Activated CD8-positive, alpha-beta memory T cell treated with anti-CD3 and anti-CD28 coated beads, Interleukin-2, amount 50 U/mL, for 24 hours (primary cell): ENCODE data around the gene MGAT4A.

ENCODE experiments used
- DNase-seq: peaks from one replicate; pipeline ENCODE4 v3.0.0-alpha.2; 2020; ENCODE audit errors: extremely low read depth

MGAT4A gene

DNA sequence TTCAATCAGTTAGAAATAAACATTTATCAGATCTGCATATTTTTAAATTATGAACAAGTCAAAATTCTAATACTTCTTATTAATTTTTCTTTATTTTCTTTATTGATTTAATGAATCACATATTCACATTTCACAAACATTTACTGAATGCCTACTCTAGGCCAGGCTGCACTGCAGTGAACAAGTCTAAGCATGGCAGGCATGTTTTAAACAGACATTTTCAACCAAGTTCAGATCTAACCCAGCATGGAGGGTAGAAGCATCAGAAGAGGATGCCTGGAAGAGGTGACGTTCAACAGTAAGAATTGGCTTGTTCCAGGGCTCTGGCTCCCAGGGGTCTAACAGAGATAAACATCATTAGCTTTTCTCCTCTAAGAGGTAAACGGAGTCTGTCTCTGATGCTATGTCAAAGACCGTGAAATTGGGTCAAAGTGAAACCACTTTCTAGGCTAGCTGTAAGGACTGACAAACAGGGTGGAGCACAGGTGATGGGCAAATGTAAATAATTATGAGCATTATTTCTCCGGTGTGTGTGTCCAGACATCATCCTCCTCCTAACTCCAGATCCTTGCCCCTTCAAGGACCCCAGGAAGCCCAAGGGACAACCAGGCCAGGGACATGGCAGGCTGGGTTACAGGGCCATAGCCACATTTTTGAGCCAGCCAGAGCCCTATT lies 72.0 kb downstream of the MGAT4A start:
- DNase-seq = no peak

DNA sequence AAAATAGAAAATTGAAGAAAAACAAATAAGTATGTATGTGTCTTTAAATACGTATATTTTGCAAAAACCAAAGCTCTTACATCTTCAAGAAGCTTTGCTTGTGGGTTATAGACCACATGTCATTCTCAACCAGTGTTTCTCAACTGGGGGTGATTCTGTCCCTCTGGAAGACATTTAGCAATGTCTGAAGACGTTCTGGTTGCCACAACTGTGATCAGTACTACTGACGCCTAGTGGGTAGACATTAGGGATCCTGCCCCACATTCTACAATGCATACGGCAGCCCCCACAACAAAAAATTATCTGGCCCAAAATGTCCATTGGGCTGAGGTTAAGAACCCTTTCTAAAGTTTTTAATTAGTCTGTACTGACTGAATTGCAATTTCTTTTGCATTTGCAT lies 74.1 kb downstream of the MGAT4A start:
- no peak for DNase-seq

DNA sequence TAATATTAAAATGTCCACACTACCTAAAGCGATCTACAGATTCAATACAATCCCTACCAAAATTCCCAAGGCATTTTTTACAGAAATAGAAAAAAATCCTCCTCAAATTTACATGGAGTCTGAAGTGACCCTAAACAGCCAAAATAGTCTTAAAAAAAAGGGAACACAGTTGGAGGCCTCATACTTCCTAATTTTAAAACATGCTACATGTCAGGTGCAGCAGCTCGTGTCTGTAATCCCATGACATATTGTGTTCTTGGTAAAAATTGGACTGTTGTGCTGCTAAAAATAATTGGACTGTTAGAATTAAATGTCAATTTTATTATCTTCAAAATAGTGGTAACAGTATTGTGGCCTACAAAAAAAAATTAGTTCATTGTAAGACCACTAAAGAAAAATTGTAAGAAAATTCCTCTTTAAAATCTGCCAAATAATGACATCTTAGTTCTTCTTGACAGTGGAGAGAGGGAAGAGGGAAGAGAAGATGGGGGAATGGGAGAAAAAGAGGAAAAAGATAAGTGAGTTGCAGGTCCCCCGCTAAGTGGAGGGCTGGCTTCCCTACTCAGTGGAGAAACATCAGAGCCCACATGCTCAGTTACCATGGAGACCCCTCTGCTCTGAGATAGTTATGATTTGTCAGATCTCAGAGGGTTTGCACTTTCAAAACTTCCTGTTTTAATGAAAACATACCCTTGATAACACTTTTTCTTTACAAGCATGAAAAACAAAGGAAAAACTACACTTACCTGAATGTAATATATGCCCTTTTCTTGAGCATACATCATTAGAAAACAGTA lies 76.0 kb downstream of the MGAT4A start:
- DNase-seq = no peak

DNA sequence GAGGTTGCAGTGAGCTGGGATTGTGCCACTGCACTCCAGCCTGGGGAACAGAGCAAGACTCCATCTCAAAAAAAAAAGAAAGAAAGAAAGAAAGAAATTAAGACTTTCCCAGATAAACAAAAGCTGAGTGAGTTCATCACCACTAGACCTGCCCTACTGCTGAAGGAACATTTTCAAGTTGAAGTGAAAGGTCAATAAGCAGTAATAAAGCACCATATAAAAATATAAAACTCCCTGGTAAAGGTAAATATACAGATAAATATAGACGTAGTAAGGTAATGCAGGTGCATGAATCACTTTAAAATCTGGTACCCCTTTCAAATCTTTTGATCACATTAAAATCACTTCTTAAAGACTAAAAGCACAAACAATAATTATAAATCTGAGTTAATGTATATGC lies 79.9 kb downstream of the MGAT4A start:
- no peak for DNase-seq

DNA sequence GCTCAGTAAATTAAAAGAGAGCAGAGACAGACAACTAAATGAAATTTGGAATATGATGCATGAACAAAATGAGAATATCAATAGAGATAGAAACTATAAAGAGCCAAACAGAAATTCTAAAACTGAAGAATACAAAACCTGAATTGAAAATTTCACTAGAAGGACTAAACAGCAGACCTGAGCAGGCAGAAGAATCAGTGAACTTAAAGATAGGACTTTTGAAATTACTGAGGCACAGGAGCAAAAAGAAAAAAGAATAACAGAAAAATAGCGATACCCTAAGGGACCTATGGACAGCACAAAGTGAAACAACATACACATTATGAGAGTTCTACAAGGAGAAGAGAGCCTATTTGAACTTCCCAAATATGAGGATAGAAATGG lies 80.9 kb downstream of the MGAT4A start:
- DNase-seq = no peak

DNA sequence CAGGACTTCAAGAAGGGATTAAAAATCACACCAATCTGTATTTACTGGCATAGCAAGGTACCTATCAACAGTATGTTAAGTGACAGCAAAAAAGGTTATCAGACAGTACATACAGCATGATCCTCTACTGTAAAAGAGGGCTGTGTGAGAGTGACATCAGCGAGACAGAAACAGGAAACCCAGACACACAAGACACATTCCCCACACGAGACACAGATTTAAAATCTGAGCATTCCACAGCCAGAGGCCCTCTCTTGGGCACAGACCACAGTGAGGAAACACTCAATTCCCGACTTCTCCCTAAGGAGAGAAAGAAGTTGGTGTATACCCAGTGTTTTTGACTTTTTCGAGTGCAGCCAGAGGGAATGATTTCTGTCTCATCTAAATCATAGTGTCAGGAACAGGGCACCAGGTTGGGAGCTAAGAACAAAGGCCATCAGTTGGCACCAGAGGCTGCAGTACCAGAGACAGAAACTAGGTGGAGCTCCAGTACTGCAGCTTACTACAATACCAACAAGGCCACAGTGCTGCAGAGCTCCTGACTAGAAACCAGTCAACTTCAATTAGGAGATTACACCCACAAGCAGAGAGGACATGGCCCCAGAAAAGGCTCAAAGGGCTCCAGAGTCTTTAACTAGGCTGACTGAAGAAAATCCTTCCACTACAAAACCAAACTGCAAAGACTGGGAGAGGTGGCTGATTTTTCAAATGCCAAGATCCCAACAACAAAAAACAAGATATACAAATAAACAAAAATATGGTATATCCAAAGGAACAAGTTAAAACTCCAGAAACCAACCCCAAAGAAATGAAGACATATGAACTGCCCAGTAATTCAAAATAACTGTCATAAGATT lies 81.6 kb downstream of the MGAT4A start:
- DNase-seq = peak; percentile 61

DNA sequence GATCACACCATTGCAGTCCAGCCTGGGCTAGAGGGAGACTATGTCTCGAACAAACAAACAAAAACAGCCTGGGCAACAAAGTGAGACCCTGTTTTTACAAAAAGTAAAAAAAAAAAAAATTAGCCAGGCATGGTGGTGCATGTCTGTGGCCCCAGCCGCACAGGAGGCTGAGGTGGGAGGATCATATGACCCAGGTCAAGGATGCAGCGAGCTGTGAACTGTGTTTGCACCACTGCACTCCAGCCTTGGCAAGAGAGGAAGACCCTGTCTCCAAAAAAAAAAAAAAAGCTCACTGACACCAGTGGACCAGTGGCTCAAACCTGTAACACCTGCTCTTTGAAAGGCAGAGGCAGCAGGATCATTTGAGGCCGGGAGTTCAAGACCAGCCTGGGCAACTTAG lies 82.5 kb downstream of the MGAT4A start:
- no peak for DNase-seq

DNA sequence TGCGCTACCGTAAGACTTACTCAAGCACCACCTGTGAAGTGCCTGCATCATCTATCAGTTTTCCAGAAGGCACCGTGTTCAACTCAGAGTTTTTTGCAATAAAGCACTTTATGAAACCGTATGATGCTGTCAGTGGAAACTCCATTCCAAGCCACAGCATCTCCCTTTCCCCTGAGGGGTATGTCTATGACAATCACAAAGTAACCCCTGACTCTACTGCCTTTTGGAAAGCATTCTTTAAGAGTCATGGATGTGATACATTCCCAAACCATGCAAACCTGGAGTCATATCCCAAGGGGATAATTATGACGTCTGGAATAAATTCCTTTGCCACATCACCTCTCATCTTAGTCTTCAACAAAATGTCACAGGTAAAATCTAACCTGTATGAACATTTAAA lies 83.3 kb downstream of the MGAT4A start:
- DNase-seq = no peak

DNA sequence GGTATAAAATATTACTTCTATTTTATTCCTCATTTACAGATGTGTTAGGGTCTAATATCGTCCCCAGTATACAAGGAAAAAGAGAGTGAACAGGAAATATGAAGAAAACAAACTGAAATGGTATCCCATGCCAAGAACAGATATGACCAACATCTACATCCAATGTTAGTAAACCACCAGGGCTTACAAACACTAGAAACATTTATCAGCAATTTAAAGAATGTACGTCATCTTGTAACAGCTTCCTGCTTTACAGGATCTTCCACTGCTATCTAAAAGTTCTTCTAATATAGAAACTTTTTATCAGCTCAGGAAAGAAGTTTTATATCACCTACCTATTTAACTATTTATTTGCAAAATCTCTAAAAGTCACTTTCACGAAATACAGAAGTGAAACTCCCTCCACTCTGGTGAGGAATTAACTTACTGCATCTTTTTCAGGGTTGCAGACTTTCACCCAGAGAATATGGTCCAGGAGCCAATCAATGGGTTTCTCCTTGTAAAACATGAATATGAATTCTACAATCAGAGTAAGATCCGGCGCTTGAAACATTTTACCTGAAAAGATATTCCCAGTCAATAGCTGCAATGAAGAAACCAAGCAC lies 87.3 kb downstream of the MGAT4A start:
- DNase-seq = no peak

DNA sequence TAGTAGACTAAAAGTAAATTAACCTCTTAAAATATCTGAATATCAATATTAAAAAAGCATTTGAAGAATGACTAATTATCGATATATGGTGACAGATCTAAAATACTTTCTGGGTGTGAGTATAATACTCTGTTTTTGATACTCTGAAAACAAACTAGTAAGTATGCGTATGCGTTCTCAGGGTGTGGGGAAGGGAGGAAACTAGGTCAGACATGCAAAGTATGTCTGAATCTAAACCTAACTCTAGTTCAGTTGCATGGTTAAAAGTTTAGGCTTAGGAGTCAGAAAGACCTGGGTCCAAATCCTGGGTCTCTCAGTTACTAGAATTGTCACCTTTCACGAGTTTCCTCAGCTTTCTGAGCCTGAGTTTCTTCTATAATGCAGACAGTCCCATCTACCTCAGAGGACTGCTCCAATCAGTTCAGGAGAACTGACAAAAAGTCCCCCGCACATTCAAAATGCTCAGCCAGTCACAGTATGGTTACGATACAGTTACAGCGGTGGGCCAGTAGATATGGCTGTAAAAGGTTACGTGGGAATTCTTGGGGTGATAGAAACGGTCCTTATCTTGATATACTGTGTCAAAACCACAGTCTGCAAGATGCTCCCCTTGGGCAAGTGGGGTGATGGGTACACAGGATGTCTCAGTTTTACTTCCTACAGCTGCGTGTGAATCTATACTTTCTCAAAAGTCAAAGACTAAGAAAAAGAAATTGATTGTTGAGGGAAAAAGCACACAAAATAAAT lies 93.4 kb downstream of the MGAT4A start:
- DNase-seq = no peak

DNA sequence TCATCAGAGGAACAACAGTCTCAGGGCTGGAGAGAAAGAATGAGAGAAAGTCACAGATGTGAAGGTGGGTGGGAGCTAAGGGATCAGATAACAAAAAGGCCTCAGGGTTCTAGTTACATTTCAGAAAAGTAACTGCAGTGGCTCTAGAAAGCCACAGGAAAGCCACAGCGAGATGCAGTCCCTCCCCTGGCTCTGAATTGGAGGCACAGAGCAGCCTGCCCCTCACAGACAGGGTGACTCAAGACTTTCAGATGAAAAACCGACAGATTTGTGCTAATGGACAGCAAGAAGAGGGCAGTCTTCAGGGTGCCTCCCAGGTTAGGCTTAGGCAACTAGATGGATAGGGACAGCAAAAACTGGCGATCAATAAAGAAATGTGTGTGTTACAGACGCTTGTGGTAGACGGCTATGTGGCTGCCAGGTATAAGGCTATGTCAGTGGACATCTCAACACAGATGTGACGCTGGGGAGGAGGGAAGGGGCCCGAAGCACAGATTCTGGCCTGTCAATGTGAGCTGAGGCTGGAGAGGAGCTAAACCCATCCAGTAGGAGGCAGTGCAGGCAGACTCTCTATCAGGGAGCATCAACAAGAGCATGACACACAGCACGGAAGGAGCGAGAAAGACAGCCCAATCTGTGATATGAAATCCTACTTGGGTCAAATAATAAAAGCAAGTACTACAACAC lies 96.4 kb downstream of the MGAT4A start:
- no peak for DNase-seq

DNA sequence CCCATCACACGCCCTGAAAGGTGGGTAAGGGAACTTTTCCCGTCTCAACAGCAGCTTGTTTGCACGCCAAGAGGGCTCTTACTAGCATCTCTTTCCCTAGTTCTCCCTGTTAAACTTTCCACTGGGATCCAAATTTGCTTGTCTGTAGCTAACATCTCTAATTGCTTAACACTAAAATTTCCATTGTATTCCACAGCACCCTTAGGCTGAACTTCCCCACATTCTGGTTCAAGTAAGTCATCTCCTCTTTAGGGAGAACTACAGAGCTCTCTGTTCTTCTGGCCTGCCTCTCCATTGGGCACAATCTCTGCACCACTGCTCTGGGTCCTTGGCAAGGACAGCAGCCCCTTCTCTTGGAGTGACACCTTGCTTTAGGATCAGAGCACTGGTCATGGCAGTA lies 98.6 kb downstream of the MGAT4A start:
- no peak for DNase-seq

DNA sequence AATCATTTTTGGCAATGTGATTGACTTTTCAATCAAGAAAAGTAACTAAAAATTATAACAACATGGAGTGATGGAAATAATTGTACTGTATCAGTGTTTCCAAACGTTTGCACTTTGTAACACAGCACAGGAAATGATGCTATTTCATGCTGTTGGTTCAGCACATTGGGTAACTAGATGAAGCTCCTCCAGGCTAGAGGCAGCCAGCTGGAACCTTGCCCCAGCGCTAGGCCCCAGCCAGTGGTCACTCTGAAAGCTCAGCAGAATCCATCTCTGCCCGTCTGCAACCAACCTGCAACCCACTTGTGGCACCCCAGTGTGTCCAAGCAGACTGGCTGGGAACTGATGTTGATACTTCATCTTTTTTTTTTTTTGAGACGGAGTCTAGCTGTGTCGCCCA lies 107.3 kb downstream of the MGAT4A start:
- no peak for DNase-seq

DNA sequence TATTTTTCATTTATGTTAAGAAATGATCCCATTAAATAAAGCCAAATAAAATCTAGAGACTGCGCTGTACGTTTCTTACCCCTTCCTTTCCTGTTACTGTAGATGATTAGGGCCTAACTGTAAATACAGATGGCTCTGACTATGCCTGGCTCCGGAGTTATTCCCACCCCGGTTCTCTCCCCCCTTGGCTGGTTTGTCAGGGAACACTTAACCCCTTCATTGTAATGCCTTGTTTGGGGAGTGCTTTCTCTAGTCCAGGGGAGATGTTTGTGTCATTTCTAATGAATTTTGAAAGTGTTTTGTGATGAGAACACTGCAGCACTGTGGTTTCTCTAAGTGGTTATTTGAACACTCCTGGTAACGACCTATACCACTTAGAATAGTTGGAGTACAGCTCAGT lies 113.8 kb downstream of the MGAT4A start:
- no peak for DNase-seq

DNA sequence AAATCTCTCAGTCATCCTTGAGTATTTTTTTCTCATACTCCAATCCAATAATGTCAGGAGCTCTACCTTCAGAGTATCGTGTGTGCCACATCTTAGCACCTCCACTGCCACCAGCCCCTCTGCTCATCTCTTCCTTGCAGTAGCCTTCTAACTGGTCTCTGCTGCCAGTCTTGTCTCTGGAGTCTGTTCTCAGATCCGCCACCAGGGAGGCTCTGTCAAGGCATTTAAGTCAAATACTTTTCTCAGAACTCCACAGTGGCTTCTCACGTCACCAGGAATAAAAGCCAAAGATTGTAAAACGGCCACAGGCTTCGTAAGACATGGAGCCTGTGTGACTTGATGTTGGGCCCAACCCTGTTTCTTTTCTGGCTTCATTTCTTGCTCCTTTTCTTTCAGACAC lies 115.5 kb downstream of the MGAT4A start:
- DNase-seq = no peak

DNA sequence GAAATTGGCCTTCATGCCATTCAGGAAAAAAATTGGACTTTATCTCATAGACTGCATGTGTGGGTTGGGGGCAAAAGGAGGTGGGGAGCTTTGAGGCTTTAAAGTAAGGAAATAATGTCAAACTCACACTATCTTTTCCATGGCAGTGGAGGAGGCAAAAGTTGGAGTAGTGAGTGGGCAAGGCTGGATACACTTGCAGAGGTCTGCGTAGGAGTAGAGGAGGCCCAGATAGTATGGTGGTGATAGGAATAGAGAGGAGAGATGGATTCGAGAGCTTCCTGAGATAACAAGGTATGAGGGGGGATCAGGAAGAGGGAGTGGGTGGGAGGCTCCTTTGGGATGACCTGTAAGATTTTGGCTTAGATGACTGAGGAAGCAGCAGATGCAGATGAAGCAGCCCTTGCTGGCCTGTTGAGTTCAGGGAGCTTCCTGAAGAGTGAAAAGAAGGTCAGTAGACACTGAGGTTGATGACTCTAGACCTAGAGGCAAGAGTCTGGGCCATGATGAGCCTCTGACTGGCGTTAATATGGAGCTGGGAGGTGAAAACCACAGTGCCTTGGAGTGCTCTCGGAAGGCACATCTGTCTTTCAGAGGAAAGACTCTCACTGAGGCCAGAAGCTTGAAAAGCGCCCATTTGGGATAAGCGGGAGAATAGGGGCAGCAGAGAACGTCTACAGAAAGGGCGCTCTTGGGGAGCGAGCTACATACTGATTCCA lies 116.8 kb downstream of the MGAT4A start:
- DNase-seq = no peak

DNA sequence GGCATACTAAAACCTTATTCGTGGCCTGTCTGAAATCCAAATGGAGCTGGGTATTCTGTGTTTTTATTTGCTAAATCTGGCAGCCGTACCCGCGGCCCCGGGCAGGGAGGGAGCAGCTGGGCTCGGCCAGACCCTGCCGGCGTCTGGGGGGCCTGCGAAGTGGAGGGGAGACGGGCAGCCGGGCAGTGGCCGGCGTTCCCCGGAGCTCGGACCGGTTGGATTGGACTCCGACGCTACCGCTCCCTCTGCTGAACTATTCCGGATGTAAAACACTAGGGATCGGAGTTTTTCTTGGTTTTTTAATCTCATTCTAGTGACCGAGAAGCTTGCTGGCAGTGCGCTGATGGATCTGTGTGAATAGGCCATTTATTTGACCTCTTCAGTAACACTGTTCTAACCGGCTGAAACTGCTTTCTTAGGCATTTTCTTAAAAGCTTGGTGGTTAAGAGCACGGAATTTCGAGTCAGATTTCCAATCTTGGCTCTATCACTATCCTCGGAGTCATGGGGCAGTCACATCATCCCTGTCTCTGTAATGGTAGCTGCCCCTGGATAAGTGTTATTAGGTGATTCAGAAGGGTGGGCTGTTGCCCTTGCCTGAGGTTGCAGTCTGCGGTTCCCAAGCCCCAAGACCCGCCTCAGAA lies 121.8 kb downstream of the MGAT4A start:
- DNase-seq = no peak

DNA sequence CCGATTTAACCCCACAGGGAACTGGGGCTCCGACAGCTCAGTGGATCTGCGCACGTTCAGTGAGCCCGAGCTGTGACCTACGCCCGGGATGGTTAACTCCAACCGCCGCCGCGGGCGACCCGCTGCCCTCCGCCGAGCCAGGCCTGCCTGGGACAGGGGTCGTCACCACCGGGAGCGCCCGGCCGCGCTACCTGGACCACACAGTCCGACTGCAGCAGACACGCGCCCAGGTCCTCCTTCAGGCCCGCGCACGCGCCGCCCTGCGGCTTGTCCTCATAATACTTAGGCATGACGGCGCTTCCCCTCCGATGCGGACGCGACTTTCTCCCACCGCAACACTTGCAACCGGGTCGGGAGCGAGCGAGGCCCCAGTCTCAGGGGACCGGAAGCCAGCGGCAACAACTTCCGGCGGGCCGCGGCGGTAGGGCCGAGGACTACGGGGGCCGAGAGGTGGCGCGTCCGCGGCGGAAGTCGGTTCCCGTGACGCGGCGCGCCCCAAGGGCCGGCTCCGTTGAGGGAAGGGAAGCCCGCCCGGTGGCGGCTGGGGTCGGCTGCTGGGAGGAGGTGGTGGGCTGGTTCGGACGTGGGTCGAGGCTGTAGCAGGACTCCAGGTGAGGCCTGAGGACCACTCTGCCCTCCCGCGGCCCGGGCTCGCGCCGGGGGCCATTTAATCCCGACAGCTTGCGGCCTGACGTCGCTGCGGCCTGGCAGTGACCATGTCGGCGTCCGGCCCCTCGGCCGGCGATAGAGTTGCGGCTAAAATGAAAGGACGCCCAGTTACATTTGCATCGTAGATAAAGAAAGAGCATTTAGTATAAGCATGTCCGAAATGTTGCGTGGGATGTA lies 122.6 kb downstream of the MGAT4A start, which contains the start of the genes COA5 and UNC50:
TSS of gene COA5 (minus strand) at position 397 of the 846 bp plus-strand sequence. CDS start at position 290, 107 bp downstream.
TSS of gene UNC50 (plus strand) at position 474 of the 846 bp plus-strand sequence. CDS start 1,171 bp downstream, outside the sequence.
- peak; percentile 73 for DNase-seq

DNA sequence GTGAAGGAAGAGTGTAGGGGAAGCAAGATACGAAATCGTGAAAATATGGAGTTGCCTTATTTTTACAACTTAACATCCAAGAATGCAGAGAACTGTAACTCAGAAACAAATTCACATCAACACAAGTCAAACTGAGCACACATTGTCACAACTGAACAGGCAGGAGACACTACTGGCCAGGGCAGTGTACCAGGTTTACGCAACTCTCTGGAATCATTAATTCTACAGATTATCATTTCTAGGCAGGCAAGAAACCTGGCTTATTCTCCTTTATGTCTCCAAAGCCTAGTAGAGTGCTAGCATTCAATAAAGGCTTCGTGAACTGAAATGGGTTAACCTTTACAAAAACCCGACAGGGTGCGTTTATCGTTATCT lies 123.2 kb downstream of the MGAT4A start:
- DNase-seq = no peak
